GM18870 (cell line): ENCODE results near the gene PRKCZ.

Source experiments
- ATAC-seq: cut with Tn5 transposase; IDR thresholded peaks from one replicate; pipeline ENCODE4 v1.9.1; 2021; ENCODE audit warnings: moderate library complexity; ENCODE audit not compliant: unreplicated experiment

Gene PRKCZ

DNA sequence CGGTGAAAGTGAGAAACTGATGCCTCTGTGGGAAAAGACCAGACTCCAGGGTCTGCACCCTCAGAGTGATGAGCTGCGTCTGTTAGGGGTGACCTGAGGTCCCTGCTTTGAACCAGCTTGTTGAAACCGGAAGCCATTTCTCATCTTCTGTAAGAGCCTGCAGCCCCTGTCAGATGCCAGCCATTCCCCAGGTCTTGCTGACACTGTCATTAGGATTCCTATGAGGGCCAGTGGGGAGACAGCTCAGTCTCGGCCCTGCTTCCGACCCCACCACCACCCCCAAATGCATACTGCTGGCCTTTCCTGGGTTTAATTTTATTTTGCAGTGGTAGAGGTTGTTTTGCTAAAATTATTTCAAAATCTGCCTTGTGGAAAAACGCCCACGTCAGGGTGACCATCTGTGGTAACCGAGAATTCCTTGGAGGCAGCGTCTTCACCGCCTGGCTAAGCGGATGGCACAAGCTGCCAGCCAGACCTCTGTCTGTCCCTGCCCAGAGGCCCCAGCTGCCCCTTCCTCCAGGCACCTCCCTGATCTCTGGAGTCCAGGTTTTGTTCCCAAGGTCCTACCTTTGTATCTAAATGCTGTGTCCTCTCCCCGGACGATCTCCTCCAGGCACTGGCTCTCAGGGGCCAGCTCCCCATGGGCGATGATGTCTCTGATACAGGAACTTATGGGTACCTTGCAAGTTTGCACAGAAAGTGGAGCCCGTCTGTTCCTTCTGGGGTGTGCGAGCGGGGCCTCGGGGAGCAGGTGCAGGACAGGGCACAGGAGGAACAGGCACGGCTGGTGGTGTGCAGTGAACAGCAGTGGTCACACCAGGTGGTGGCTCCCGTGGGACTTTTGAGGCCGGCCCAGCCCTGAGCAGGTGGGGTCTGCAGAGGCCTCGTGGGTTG lies 49.9 kb downstream of the PRKCZ start:
- no peak for ATAC-seq

GRCh38 chr1:2100780-2101108 lies 50.5 kb downstream of the PRKCZ start:
- ATAC-seq: no peak

- ATAC-seq: no peak
These were observed 51.3 kb downstream of the PRKCZ start for GRCh38 chr1:2101531-2101930.

GRCh38 chr1:2101946-2102345 lies 51.7 kb downstream of the PRKCZ start:
- ATAC-seq: no peak

GRCh38 chr1:2102753-2103152 lies 52.5 kb downstream of the PRKCZ start:
- ATAC-seq: no peak

GRCh38 chr1:2103266-2103900 lies 53.2 kb downstream of the PRKCZ start:
- no peak for ATAC-seq

GRCh38 chr1:2103901-2104590 lies 53.8 kb downstream of the PRKCZ start:
- ATAC-seq: no peak

GRCh38 chr1:2104621-2105427 lies 54.6 kb downstream of the PRKCZ start:
- ATAC-seq: no peak

DNA sequence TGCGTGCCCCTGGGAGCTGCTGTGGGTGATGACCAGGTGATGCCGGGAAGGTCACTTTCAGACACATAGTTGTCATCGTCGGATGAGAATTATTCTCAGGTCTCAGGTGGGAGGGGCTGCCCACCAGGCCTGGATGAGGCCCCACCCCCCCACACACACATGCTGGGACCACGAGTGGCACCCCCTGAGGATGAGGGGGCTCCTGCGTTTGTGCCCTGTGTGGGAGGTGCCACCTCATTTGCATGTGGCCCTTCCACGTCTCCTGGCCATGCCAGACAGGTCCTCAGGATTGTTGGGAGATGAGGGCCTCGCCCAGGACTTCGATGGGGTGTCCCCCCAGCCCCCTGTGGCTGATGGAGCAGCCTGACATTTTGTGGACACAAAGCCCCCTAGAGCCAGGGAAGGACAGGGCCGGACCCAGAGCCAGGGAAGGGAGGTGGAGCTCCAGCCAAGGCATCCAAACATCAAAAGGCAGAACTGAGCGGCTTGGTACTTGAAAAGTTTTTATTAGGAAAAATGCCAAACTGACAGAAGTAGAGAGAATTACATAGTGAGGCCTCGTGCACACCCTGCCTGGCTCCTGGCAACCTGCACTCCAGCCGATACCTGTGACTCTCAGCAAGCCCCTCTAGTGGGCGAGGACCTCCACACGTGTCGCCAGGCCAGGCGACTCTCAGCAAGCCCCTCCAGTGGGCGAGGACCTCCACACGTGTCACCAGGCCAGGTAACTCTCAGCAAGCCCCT lies 55.7 kb downstream of the PRKCZ start:
- ATAC-seq: no peak

DNA sequence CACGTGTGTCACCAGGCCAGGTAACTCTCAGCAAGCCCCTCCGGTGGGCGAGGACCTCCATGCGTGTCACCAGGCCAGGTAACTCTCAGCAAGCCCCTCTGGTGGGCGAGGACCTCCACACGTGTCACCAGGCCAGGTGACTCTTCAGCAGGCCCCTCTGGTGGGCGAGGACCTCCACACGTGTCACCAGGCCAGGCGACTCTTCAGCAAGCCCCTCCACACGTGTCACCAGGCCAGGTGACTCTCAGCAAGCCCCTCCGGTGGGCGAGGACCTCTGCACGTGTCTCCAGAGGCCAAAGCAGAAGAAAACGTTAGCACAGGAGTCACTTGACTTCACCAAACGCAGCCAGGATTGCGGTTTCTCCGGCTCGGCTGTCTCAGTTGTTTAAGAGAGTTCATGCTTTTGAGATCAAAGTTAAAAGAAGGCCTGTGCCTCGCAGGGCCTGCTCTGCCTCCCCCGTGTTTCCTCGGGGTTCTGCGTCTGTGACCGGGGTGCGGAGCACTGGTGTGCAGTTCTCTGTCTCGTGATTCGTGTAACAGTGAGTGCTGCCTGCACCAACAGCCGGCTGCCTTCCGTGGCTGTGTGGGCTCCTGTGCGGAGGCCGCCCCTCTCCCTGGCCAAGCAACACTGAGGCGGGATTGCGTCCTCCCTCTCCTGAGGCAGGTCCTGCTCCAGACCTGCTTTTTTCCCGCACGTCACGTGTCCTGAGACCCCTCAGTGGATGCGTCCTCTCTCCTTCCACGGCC lies 56.6 kb downstream of the PRKCZ start:
- no peak for ATAC-seq

GRCh38 chr1:2107586-2108212 lies 57.5 kb downstream of the PRKCZ start:
- ATAC-seq: no peak

GRCh38 chr1:2108213-2108876 lies 58.1 kb downstream of the PRKCZ start:
- ATAC-seq: no peak

GRCh38 chr1:2108877-2109580 lies 58.8 kb downstream of the PRKCZ start:
- no peak for ATAC-seq

DNA sequence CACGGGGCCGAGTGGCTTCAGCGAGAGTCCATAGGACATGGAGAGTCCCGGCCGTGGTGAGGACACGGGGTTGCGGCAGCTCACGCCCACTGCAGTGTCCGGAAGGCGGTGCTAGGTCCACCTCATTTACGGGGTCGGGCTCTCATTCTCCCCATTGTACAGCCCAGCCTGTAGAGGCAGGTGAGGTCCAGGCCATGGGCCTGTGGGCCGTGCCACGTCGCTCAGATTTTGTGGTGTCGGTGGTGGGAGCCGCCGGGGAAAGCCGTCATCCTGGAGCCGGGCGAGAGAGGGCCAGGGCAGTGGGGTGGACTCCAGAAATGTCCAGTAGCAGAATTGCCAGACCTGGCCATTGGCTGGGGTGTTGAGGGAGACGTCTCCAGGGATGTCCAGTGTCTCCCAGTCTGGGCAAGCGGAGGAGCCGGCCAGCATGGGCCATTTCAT lies 59.4 kb downstream of the PRKCZ start:
- no peak for ATAC-seq

GRCh38 chr1:2110191-2110737 lies 60.1 kb downstream of the PRKCZ start:
- ATAC-seq: no peak

- no peak for ATAC-seq
These were observed 60.8 kb downstream of the PRKCZ start for GRCh38 chr1:2110738-2111673.

GRCh38 chr1:2111674-2112035 lies 61.4 kb downstream of the PRKCZ start:
- ATAC-seq: no peak
